ENCODE data around the gene TTR. TPM values are rescaled to one million over a fixed set of nuclear protein-coding genes. Genes with fewer than 3 reads are reported as not detected.

TTR gene
- total RNA-seq, 2 donors from 2014 or later = 145 to 352 TPM

DNA sequence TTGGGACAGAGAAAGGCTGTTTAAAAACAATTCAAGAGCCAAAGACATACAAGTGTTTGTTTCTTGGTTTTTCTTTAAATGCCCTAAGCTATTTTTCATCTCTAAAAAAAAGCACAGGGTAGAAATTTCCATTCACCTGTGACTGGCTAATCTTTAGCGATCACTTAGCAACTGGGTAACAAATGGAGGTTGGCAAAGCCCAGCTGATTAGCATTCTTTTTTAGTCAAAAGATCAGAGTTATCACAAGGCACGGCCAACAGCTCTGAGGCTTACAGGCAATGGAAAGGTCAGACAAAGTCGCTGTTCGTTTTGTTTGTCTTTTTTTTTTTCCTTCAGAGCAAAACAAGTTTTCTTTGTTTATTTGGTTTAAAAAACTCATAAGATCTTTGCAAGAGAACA is 29.0 kb upstream of the TTR start:
- peaks cover 13% of the 10 kb centered on the region for H3K4me1 ChIP-seq
- DNase-seq (peak in 2 of 4 donors; percentile 17 to 33), ATAC-seq (peak; percentile 80)
- H3K27me3 ChIP-seq = no peaks in the 10 kb centered on the region
- no peak overlapping the region for H3K27ac ChIP-seq
- H3K9me3 ChIP-seq = no peaks in the 10 kb centered on the region
- intact Hi-C loops (cut with DNase I) = no loop called here
- 7 to 12% methylated on average over 4 of the region's 4 CpGs for WGBS, 2 donors
- TF ChIP-seq CTCF (IDR thresholded peaks at IDR 0.05) (no peak), POLR2A (IDR thresholded peaks at IDR 0.05) (no peak)
- H3K4me3 ChIP-seq = no peak overlapping the region
- no peaks in the 10 kb centered on the region for H3K36me3 ChIP-seq (replicated peaks in 1 of 2; ENCODE audit: insufficient read depth in 1 of 2, low read depth in 2 of 2)

- intact Hi-C loops (cut with DNase I) = no loop called here
- Histone ChIP-seq H3K9me3 (no peaks in the 10 kb centered on the region), H3K27ac (no peak overlapping the region), H3K36me3 (replicated peaks in 1 of 2; ENCODE audit: insufficient read depth in 1 of 2, low read depth in 2 of 2) (no peaks in the 10 kb centered on the region), H3K27me3 (no peaks in the 10 kb centered on the region), H3K4me3 (no peak overlapping the region), H3K4me1 (peaks cover 13% of the 10 kb centered on the region)
- TF ChIP-seq POLR2A (IDR thresholded peaks at IDR 0.05) = no peak
- 24 to 32% methylated on average over 1 of the region's 1 CpG for WGBS, 2 donors
- no peak for ATAC-seq
- no peak for DNase-seq
Measured at GRCh38 chr18:31563778-31564177, 27.9 kb upstream of the TTR start.

DNA sequence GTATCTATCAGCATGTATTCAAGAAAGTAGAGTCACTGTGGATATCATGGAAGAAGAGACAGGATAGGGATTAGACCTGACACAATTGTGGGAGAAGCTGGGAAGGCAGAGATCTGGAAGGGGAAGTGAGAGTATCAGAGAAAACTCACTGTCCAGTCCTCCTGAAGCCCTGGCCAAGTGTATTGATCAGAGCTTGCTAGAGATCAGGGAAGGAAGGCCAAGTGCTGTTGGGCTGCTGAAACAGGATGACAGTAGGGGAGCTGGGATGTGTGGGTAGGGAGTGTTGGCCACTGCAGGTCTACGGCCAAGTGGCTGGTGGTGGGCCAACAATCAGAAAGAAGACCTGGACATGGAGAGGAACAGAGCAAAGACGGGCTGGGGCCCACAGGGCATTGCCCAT is 26.3 kb upstream of the TTR start:
- 80 to 85% methylated on average over 2 of the region's 2 CpGs for WGBS, 2 donors
- Histone ChIP-seq H3K4me1 (peaks cover 13% of the 10 kb centered on the region), H3K27ac (no peak overlapping the region), H3K27me3 (no peaks in the 10 kb centered on the region), H3K4me3 (no peak overlapping the region), H3K36me3 (replicated peaks in 1 of 2; ENCODE audit: insufficient read depth in 1 of 2, low read depth in 2 of 2) (no peaks in the 10 kb centered on the region), H3K9me3 (no peaks in the 10 kb centered on the region)
- TF ChIP-seq POLR2A (IDR thresholded peaks at IDR 0.05) (no peak), CTCF (IDR thresholded peaks at IDR 0.05) (no peak)
- no peak for ATAC-seq
- intact Hi-C loops (cut with DNase I) = no loop called here
- no peak for DNase-seq

GRCh38 chr18:31565782-31566512 is 25.7 kb upstream of the TTR start:
- peak overlapping the region in 3 of 4 donors; percentile 1 to 38 (median 32) for H3K27ac ChIP-seq
- intact Hi-C loops (cut with DNase I) = no loop called here
- no peaks in the 10 kb centered on the region for H3K36me3 ChIP-seq (replicated peaks in 1 of 2; ENCODE audit: insufficient read depth in 1 of 2, low read depth in 2 of 2)
- DNase-seq (no peak), ATAC-seq (no peak)
- 56 to 60% methylated on average over 10 of the region's 10 CpGs for WGBS, 2 donors
- TF ChIP-seq POLR2A (IDR thresholded peaks at IDR 0.05) (no peak), CTCF (IDR thresholded peaks at IDR 0.05) (no peak)
- no peaks in the 10 kb centered on the region for H3K27me3 ChIP-seq
- H3K4me1 ChIP-seq = peaks cover 13% of the 10 kb centered on the region
- no peaks in the 10 kb centered on the region for H3K9me3 ChIP-seq
- no peak overlapping the region for H3K4me3 ChIP-seq

- no peak for DNase-seq
- intact Hi-C loops (cut with DNase I) = no loop called here
- H3K4me3 ChIP-seq = no peak overlapping the region
- H3K27ac ChIP-seq = peak overlapping the region in 2 of 4 donors; percentile 1 to 38
- H3K4me1 ChIP-seq = peaks cover 13% of the 10 kb centered on the region
- ATAC-seq = no peak
- TF ChIP-seq CTCF (IDR thresholded peaks at IDR 0.05) = no peak
- TF ChIP-seq POLR2A (IDR thresholded peaks at IDR 0.05) = no peak
- no peaks in the 10 kb centered on the region for H3K27me3 ChIP-seq
- H3K9me3 ChIP-seq = no peaks in the 10 kb centered on the region
- H3K36me3 ChIP-seq (replicated peaks in 1 of 2; ENCODE audit: insufficient read depth in 1 of 2, low read depth in 2 of 2) = no peaks in the 10 kb centered on the region
- 47 to 60% methylated on average over 4 of the region's 4 CpGs for WGBS, 2 donors
Measured at GRCh38 chr18:31566576-31567306, 24.9 kb upstream of the TTR start.
